NCI-H82 treated with DMSO at 0.1 percent for 48 hours (cell line): Measurements from ENCODE around the gene CLOCK.

Source experiments
- DNase-seq: peaks from one replicate; lab custom pipeline; 2025; ENCODE audit not compliant: unreplicated experiment; lab: John Stamatoyannopoulos, UW

CLOCK gene

DNA sequence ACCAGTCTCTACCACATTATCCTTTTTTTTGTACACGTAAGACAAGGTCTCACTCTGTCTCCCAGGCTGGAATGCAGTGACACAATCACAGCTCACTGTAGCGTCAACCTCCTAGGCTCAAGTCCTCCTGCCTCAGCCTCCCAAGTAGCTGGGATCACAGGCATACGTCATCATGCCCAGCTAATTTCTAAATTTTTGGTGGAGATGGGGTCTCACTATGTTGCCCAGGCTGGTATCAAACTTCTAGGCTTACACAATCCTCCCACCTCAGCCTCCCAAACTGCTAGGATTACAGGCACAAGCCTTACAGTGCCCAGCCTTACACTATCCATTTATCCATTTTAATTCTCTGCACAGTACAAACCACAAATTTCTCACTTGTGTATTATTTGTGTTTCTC, 58.0 kb downstream of the CLOCK start:
- no peak for DNase-seq

- DNase-seq, result no peak
Observed at GRCh38 chr4:55485821-55486220, 60.9 kb downstream of the CLOCK start.

GRCh38 chr4:55483315-55483714, 63.4 kb downstream of the CLOCK start:
- no peak for DNase-seq

DNA sequence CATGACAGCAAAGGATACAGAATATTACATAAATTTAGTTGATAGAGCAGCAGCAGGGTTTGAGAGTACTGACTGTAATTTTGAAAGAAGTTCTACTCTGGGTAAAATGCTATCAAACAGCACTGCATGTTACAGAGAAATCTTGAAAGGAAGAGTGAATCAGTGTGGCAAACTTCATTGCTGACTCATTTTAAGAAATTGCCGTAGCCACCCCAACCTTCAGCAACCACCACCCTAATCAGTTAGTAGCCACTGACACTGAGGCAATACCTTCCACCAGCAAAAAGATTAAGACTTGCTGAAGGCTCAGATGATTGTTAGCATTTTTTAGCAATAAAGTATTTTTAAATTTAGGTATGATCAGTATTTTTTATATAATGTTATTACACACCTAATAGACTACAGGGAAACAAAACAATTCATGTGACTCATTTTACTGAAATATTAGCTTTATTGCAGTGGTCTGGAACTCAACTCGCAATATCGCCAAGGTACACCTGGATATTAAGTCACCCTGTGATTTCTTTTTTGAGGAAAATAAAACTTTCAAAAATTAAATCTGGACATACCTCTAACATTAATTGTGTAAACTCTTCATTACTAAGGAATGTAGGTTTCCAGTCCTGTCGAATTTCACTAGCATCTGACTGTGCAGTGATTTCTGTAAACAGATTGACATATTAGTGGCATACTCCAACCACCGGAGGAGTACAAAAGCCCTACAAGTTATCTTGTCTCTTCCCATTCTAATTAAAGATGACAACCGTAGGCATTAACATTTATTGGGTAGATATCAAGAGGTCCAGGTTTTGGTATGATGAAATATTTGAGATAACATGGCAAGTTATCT, 71.1 kb downstream of the CLOCK start:
- DNase-seq, result no peak

DNA sequence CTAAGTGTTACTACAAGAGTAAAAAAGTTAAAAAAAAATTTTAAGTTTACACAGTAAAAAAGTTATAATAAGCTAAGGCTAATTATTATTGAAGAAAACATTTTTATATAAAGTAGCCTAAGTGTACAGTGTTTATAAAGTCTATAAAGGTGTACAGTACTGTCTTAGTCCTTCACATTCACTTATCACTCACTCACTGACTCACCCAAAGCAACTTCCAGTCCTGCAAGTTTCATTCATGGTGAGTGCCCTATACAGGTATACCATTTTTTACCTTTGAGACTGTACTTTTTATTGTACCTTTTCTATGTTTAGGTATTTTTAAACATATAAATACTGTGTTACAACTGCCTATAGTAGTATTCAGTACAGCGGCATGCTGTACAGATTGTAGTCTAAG, 76.7 kb downstream of the CLOCK start:
- DNase-seq, result no peak

DNA sequence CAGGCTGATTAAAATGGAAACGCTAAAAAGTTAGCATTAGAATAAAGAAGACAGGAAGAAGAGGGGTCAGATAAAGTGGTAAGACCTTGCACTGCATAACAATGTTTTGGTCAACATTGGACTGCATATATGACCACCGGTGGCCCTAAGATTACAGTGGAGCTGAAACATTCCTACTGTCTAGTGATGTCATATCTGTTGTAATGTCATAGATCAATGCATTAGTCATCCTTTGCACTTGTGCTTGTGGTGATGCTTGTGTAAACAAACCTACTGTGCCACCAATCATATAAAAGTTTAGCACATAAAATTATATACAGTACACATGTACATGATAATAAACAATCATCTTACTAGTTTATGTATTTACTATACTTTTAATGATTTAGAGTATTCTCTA, 78.0 kb downstream of the CLOCK start:
- no peak for DNase-seq

- DNase-seq, result no peak
Observed at GRCh38 chr4:55466001-55466400, 80.7 kb downstream of the CLOCK start.

DNA sequence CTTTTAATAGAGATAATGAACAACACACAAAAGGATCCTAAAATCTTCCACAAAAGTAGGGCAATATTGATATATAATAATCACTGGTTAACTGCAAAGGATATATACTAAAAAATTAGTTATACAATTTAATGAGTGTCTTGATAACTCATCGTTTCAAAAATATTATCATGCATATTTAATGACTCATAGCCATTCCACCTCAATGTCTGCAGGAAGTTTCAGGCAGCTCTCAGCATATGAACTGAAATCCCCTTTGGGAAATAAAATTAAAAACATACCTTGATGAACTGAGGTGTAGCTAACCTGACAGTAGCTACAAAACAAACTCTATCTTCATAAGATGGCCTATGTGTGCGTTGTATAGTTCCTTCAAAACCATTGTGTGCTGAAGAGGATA, 88.1 kb downstream of the CLOCK start:
- no peak for DNase-seq

- no peak for DNase-seq
Observed at GRCh38 chr4:55458164-55458563, 88.5 kb downstream of the CLOCK start.

- DNase-seq, result no peak
Observed at GRCh38 chr4:55450566-55450965, 96.1 kb downstream of the CLOCK start.

DNA sequence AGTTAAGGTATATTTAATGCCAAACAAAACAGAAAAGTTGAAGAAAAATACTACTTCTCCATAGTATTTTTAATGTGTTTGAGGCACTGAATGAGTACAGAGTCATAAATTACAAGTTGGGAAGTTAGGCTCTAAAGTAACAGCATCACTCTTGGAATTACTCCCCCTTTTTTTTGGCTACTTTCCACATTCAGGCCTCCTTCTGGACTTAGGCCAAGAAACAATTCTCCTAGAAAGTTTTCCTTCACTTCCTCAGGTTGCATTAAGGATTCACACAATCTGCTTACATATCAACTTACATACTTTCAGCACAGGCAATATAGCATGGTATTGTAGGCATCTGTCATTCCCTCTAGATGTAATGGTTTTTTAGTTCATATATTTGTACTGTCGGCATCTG, 98.9 kb downstream of the CLOCK start:
- no peak for DNase-seq

DNA sequence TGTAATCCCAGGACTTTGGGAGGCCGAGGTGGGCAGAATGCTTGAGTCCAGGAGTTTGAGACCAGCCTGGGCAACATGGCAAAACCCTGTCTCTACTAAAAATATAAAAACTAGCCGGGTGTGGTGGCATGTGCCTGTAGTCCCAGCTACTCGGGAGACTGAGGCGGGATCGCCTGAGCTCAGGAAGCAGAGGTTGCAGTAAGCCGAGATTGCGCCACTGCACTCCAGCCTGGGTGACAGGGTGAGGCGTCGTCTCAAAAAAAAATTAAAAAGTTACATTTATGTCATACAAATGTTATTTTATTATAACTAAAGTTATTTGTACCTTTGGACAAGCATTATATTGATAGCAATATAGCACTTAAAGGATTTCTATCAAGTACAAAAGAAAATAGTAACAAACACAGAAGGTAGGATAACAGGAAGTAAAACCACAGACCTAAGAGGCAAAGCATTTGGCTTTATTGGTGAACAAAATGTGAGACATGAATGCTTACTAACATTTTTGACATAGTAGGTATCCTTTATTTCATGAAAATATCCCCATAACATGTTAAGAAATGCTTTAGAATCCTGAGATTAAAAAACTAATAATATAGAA, 99.5 kb downstream of the CLOCK start:
- no peak for DNase-seq

- no peak for DNase-seq
Observed at GRCh38 chr4:55446578-55446922, 100.2 kb downstream of the CLOCK start.

- no peak for DNase-seq
Observed at GRCh38 chr4:55445921-55446577, 100.7 kb downstream of the CLOCK start.

DNA sequence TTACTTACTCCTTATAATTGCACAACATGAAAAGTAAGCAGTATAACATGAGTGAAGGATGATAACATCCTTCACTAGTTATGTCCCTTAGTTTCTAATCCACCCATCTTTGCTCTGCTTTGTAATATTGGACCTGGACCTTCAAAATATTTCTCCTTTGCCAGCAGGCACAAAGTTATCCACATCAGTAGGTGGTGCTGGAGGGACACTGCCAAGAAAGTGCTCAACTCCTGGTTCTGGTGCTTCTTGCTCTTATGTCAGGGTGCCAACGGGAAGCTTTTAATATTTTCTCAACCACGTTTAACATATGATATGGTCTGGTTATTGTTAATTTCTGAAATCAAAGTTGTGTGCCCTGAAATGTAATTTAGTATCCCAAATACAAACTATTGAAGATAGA, 101.9 kb downstream of the CLOCK start:
- no peak for DNase-seq

GRCh38 chr4:55442541-55442940, 104.2 kb downstream of the CLOCK start:
- no peak for DNase-seq

DNA sequence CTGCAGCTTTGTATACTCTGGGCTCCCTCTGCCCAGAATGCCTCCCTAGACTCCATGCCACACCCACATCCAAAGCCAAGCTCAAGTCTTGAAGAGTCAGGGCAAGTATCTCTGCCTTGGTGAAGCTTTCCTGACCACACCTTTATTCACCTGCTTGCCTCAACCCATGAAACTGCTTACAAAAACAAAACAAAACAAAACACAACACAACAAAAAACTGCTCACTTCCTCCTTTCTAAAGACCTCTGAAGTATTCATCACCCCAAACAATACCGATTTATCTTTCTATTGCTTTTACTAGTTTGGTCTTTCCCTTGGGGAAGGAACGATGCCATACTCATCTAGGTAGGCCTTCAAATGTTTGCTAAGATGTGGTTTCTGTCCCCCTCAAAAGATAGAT, 105.9 kb downstream of the CLOCK start:
- no peak for DNase-seq

DNA sequence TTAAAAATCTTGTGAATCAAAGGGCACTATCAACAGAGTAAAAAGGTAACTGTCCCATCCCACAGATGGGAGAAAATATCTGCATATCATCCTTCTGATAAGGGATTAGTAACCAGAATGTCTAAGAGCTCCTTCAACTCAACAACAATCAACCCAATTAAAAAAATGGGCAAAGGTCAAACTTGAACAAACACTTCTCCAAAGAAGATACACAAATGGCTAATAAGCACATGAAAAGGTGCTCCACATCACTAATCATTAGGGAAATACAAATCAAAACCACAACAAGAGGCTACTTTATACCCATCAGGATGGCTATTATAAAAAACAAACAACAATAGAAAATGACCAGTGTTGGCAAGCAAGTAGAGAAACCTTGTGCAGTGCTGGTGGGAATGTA, 107.7 kb downstream of the CLOCK start:
- DNase-seq, result no peak

GRCh38 chr4:55438314-55438713, 108.4 kb downstream of the CLOCK start:
- DNase-seq, result no peak

GRCh38 chr4:55437823-55438222, 108.9 kb downstream of the CLOCK start:
- no peak for DNase-seq

DNA sequence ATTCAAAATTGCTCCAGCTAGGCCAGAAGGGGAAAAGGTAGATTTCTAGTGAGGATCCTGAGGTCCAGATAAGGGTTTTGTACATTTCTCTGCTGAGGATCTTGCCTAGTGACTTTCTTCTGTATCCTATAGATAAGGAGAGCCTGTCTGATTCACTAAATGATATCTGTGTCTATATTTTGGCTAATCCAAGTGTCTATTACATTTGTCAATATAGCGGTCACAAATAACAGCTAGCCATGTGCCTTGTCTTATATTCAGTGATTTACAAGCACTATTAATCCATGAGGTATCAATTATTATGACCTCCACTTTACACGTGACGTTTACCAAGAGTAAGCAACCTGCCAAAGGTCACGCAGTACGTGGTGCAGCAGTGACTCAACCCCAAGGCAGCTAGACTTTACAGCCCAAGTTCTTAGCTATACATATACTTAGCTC, 109.3 kb downstream of the CLOCK start:
- no peak for DNase-seq

DNA sequence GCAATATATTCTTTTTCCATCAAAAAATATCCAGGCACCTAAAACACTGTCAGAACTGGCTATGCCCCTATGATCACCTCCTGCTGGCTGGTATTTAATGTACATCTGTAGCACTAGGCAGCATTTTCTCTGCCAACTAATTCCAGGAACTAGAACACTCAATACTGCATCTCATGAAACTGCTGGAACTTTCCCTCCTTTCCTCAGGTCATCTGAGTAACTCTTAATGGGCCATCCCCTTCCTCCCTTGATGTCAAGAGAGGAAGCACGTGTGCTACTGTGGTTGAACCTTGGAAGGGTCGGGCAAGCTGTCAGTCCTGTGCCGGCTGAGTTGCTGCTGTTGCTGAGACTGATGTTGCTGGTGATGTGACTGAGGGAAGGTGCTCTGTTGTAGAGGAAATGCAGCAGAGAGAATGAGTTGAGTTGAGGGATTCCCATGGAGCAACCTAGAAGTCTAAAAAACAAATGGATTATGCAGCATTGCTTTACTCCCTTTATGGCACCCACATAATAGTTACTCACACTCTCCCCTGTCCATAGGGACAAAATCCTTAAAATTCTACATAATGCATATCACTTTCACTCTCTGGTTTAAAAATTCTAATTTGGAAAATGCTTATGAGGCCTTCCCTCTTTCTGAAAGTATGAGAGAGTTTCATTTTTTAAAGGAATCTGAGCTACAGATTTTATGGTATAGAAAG, 111.4 kb downstream of the CLOCK start:
- DNase-seq, result no peak
